ENCODE measurements around the gene FRZB.

The FRZB gene

DNA sequence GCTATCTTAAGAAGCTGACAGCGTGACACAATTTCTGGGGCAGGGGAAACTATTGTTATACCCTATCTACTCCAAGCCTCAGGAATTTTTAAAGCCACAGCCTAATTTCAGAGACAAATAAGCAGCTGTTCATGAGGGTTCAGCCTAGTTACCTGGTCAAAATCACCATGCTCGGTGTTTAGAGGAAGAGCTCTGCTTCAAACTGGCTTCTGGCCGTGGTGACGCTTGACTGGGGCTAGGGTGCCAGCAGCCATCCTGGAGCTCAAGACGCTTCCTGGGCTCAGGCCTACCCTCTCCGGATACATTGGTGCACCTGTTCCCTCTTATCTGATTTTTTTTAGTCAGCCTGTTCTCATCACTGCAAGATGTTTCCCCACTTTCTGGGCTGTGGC is 41.7 kb downstream of the FRZB start:
- TF ChIP-seq, protein P1, sequence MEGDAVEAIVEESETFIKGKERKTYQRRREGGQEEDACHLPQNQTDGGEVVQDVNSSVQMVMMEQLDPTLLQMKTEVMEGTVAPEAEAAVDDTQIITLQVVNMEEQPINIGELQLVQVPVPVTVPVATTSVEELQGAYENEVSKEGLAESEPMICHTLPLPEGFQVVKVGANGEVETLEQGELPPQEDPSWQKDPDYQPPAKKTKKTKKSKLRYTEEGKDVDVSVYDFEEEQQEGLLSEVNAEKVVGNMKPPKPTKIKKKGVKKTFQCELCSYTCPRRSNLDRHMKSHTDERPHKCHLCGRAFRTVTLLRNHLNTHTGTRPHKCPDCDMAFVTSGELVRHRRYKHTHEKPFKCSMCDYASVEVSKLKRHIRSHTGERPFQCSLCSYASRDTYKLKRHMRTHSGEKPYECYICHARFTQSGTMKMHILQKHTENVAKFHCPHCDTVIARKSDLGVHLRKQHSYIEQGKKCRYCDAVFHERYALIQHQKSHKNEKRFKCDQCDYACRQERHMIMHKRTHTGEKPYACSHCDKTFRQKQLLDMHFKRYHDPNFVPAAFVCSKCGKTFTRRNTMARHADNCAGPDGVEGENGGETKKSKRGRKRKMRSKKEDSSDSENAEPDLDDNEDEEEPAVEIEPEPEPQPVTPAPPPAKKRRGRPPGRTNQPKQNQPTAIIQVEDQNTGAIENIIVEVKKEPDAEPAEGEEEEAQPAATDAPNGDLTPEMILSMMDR (conservative IDR thresholded peaks at IDR 0.05; ENCODE audit: low read length) = no peak
- DNase-seq (ENCODE audit: low read depth) = no peak
- H3K4me3 ChIP-seq (ENCODE audit: low read length) = no peak overlapping the region

DNA sequence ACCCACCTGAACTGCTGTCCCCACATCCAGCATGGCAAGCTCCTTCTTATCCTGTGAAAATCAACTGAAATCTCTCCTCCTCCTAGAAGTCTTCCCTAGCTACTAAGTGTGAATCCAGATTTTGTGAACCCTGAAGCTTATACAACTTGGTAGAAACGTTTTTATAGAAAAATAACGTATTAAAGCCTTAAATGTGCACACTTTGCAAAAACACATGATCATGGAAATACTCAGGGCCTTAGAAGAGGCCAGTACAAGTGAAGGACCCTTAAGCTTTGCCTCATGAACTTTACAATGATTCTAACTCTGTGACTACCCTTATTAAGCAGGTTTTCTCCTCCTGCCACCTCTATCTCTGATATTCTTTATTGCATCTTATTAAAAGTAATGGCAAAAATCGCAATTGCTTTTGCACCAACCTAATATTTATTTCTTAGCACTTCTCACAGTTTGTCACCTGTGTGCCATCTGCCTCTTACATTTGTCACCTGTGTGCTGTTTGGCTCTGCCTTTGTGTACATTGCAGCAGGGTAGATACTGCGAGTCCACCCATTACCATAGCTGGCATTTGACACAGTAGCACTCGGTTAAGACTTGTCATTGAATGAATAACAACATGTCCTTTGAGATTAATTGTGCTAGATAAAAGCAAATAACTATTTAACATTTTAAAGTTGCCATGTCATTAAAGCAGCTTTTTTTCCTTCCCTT is 42.2 kb downstream of the FRZB start:
- DNase-seq (ENCODE audit: low read depth) = no peak
- no peak overlapping the region for H3K4me3 ChIP-seq (ENCODE audit: low read length)
- TF ChIP-seq, protein P1 (conservative IDR thresholded peaks at IDR 0.05; ENCODE audit: low read length) = no peak

DNA sequence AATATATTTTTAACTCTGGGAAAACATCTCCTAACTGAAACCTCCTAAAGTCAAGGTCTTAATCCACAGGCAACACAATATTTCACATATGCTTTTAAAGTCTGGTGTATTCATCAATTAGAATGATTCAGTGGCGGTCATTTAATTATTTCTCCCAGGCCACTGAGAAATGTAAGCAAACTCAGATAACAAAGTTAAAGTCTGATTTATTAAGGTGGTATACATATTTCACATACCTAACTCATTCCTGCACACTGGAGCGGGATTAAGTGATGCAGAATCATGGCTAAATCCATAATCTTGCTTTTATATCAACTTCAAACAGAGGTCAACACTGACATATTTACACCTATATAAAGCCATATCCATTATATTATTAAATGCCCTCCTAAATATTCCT is 43.7 kb downstream of the FRZB start:
- no peak for DNase-seq (ENCODE audit: low read depth)
- H3K4me3 ChIP-seq (ENCODE audit: low read length) = no peak overlapping the region
- TF ChIP-seq, protein P1 (conservative IDR thresholded peaks at IDR 0.05; ENCODE audit: low read length) = no peak

DNA sequence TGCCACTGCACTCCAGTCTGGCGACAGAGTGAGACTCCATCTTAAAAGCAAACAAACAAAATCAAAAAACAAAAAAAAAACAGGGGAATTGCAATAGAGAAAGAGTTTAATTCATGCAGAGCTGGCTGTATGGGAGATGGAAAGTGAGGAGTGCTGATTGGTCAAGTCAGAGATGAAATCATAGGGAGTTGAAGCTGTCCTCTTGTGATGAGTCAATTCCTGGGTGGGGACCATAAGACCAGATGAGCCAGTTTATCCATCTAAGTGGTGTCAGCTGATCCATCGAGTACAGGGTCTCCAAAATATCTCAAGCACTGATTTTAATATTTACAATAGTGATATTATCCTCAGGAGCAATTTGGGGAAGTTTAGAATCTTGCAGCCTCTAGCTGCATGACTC is 45.3 kb downstream of the FRZB start:
- no peak overlapping the region for H3K4me3 ChIP-seq (ENCODE audit: low read length)
- peak; percentile 2 for DNase-seq (ENCODE audit: low read depth)
- TF ChIP-seq, protein P1 (conservative IDR thresholded peaks at IDR 0.05; ENCODE audit: low read length) = no peak

DNA sequence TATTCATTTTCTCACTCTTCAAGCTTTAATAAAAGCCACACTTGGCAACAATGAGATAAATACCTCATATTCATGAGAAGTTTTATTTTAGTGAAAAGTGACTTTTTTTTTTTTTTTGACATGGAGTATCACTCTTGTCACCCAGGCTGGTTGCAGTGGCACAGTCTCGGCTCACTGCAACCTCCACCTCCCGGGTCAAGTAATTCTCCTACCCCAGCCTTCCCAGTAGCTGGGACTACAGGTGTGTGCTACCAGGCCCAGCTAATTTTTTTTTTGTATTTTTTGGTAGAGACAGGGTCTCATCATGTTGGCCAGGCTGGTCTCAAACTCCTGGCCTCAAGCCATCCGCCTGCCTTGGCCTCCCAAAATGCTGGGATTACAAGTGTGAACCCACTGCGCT is 47.0 kb downstream of the FRZB start:
- H3K4me3 ChIP-seq (ENCODE audit: low read length) = no peak overlapping the region
- TF ChIP-seq, protein P1 (conservative IDR thresholded peaks at IDR 0.05; ENCODE audit: low read length) = no peak
- no peak for DNase-seq (ENCODE audit: low read depth)

DNA sequence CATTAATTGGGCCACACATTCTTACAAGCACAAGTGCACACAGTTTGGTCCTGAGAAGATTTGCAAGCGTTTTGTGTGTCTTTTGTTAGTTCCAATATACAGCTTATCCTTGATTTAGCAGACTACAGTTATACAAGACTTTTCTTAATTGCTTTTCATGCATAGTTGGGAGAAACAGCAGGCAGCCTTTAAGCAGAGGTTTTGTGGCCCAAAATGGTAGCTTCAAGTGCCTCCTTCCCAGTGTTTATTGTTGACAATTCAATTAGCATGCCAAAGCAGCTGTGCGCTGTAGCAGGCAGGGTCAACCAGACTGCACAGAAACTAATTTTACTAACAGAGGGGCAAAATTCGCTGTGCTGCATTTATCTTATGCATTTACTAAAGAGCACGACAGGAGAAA is 47.5 kb downstream of the FRZB start:
- H3K4me3 ChIP-seq (ENCODE audit: low read length) = no peak overlapping the region
- TF ChIP-seq, protein P1 (conservative IDR thresholded peaks at IDR 0.05; ENCODE audit: low read length) = no peak
- no peak for DNase-seq (ENCODE audit: low read depth)

DNA sequence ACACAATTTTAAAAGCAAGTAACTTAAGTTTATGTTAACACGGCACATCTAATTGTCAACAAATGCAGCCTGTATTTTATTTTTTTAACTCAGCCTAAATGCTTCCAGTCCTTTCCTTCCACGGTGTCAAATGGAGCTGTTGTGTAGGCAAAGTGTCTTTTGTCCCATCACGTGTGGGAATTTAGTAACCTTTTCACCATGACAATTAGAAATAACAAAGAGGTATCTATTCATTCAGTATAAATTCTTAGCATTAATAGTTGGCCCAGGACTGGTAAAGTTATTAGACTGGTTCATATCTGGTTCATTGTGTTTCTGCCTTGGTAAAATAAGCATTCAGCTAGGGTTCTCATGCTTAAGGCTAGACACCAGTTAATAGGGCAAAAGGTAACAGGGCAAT is 47.9 kb downstream of the FRZB start:
- TF ChIP-seq, protein P1 (conservative IDR thresholded peaks at IDR 0.05; ENCODE audit: low read length) = no peak
- DNase-seq (ENCODE audit: low read depth) = no peak
- no peak overlapping the region for H3K4me3 ChIP-seq (ENCODE audit: low read length)
